NCI-H2029 treated with DMSO at 0.1 percent for 48 hours (cell line): ENCODE results near the gene AMBN.

Experiments used
- DNase-seq: peaks from one replicate; lab custom pipeline; 2025; lab: John Stamatoyannopoulos, UW

The AMBN gene, protein sequence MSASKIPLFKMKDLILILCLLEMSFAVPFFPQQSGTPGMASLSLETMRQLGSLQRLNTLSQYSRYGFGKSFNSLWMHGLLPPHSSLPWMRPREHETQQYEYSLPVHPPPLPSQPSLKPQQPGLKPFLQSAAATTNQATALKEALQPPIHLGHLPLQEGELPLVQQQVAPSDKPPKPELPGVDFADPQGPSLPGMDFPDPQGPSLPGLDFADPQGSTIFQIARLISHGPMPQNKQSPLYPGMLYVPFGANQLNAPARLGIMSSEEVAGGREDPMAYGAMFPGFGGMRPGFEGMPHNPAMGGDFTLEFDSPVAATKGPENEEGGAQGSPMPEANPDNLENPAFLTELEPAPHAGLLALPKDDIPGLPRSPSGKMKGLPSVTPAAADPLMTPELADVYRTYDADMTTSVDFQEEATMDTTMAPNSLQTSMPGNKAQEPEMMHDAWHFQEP

GRCh38 chr4:70591955-70592582 is at the start of gene AMBN:
Gene AMBN, plus strand, starts transcription at chr4:70592256. Its CDS starts 103 bp downstream, at chr4:70592359.
- no peak for DNase-seq

DNA sequence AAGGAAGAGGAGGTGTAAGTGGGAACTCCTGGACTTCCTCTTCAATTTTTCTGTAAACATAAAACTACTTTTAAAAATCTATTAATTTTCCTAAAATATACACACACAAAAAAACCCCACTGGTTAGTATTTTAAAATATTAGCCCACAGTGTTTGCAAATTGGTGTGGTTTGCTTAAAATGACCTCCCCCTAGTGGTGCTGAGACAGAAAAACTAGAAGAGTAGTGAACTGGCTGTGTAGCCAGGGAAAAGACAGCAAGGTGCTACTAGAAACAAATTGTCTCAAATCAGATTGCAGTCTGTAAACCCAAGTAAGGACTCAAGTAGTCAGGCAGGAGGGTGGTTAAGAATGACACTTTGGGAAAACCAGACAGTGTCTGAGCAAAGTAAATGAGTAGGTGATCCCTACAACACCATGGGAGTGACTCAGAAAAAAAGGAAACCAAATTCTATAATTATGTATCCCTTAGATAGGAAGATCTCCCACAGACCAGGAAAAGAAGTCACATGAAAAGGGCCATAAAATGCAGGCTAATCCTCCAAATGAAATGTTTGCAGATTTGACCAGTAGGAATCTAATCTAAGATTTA is 47.7 kb upstream of the AMBN start:
- DNase-seq: no peak

GRCh38 chr4:70556856-70557255 is 35.2 kb upstream of the AMBN start:
- DNase-seq: no peak

GRCh38 chr4:70559211-70559830 is 32.7 kb upstream of the AMBN start:
- DNase-seq: peak; percentile 56

- no peak for DNase-seq
Measured at GRCh38 chr4:70559924-70560323, 32.1 kb upstream of the AMBN start.

GRCh38 chr4:70564033-70564432 is 28.0 kb upstream of the AMBN start:
- peak; percentile 50 for DNase-seq

GRCh38 chr4:70570796-70571195 is 21.3 kb upstream of the AMBN start:
- DNase-seq: no peak

GRCh38 chr4:70571772-70572171 is 20.3 kb upstream of the AMBN start:
- DNase-seq: no peak

DNA sequence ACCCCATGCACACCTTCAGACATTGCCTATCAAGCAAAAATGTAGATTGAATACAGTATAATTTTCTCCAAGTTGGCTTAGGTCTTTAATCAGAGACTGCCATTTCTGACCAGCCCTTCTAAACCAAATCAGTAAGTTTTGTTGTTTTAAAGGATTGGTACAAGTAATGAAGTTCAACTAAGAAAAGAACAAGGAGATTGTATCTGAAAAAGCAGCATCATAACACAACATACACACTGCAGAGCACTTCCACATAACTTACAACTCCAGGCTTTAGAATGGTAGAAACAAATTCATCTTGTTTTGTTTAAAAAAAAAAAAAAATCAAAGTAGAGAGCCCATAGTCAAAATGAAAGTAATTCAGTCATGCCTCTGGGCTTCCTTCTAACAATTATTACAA is 16.1 kb upstream of the AMBN start:
- no peak for DNase-seq

DNA sequence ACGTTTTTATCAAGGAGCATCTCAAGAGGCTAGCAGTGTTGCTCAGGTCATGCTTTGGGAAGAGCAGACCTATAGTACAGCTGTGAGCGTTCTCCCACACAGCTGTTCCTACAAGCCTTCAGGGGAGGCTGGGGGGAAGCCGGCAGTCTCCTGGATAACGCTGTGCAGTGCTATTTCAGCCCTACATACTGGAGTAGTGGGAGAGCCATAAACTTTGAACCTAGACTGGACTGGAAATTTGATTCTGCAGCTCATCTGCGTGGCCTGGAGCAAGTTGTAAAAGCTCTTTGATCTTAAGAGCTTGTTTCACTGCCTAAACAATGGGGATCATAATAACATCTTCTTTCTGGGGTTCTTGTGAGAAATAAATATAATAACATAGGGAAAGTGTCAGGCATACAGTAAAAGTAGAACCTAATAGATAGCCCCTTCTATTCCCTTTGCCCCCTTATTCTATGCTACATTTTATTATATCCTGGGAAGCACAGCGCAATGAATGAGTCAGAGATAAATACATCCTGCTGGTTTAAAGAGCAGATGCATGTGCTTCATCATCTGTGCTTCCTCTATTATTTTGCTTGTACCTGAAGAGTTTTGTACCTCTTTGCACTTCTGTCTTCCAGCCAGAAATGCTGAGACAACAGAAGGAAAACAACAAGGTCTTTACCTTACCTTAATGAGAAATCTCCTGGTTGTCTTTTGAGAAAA is 14.7 kb upstream of the AMBN start:
- DNase-seq: no peak

- no peak for DNase-seq
Measured at GRCh38 chr4:70581980-70582379, 10.1 kb upstream of the AMBN start.

GRCh38 chr4:70583952-70584834 is 7.9 kb upstream of the AMBN start:
- DNase-seq: peak; percentile 94

GRCh38 chr4:70586841-70587240 is 5.2 kb upstream of the AMBN start:
- DNase-seq: no peak

- no peak for DNase-seq
Measured at GRCh38 chr4:70589785-70590184, 2.3 kb upstream of the AMBN start.

GRCh38 chr4:70594196-70594595 is 2.1 kb downstream of the AMBN start:
- DNase-seq: no peak

DNA sequence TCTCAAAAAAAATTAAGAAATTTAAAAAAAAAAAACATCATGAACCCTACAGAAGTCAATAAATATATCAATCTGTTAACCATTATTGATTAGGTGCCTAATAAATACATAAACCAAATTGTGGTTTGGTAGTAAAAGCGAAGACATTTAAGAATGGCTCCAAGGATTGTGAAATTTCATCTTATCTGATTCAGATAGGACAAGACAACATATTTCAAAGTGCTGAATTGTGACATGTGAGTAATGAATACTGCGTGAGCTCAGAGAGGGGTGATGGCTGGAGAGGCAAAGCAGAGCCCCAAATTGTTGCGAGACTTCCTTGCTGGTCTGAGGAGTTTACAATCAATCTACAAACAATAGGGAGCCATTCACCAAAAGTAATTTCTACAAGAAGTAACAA is 8.2 kb downstream of the AMBN start:
- no peak for DNase-seq

DNA sequence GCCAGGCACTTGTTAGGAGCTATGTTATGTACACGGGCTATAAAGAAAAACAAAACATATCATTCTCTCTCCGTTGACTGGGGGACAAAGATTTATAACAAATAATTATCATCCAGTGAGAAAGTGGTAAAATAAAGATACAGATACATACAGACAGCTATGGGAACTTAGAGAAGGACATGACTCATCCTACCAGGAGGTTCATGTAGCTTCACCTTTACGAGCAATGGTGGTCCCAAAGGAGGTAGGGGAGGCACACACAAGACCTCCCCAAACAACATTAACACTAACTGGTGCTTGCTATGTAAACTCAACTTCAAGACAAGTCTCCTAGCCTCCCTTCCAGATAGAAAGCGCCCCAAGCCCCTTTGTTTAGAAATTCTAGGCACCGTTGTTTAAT is 8.9 kb downstream of the AMBN start:
- DNase-seq: no peak

- peak; percentile 71 for DNase-seq
Measured at GRCh38 chr4:70601422-70602039, 9.5 kb downstream of the AMBN start.

DNA sequence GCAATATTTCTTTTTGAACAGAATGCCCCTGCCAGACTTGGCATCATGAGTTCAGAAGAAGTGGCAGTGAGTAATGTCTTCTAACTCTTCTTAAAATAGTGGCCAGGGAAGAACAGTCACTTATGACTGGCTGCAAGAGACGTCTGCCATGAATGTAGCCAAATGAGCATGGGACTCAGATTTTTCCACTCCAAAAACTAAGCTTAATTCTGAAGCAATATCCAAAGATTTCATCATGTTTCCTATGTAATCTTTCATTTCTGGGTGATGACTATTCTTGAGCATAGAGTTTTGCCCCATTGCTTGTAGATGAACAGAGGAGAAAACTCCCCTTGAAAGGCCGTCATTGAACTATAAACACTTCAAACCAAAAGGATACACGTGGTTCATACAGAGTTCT is 11.8 kb downstream of the AMBN start:
- no peak for DNase-seq

- no peak for DNase-seq
Measured at GRCh38 chr4:70606459-70606858, 14.4 kb downstream of the AMBN start.
